NCI-H1092 (cell line): ENCODE results near the gene SDR42E2.
"Not testable (repeated sequence)": the region's sequence is repeated elsewhere in the genome, so short reads cannot be mapped to it uniquely, and the experiment has no call there.

Experiments
- DNase-seq: peaks from one replicate; lab custom pipeline; 2025; lab: John Stamatoyannopoulos, UW

Gene SDR42E2

GRCh38 chr16:22162656-22163009 lies 327 bp downstream of the SDR42E2 start:
- no peak for DNase-seq

GRCh38 chr16:22163806-22164205 lies 1.5 kb downstream of the SDR42E2 start:
- no peak for DNase-seq

GRCh38 chr16:22164482-22164881 lies 2.2 kb downstream of the SDR42E2 start:
- no peak for DNase-seq

GRCh38 chr16:22165508-22166285 lies 3.4 kb downstream of the SDR42E2 start:
- DNase-seq, result no peak

- DNase-seq, result no peak
Measured at GRCh38 chr16:22171953-22172352, 9.6 kb downstream of the SDR42E2 start.

GRCh38 chr16:22172642-22173041 lies 10.3 kb downstream of the SDR42E2 start:
- not testable (repeated sequence) for DNase-seq

GRCh38 chr16:22174642-22175041 lies 12.3 kb downstream of the SDR42E2 start:
- no peak for DNase-seq

- no peak for DNase-seq
Measured at GRCh38 chr16:22177968-22178930, 15.9 kb downstream of the SDR42E2 start.

- no peak for DNase-seq
Measured at GRCh38 chr16:22181426-22181825, 19.1 kb downstream of the SDR42E2 start.

- no peak for DNase-seq
Measured at GRCh38 chr16:22181843-22182242, 19.5 kb downstream of the SDR42E2 start.

GRCh38 chr16:22183335-22183734 lies 21.0 kb downstream of the SDR42E2 start:
- no peak for DNase-seq

- no peak for DNase-seq
Measured at GRCh38 chr16:22183901-22184614, 21.8 kb downstream of the SDR42E2 start.

GRCh38 chr16:22184615-22184968 lies 22.3 kb downstream of the SDR42E2 start:
- no peak for DNase-seq

- no peak for DNase-seq
Measured at GRCh38 chr16:22186517-22186916, 24.2 kb downstream of the SDR42E2 start.

GRCh38 chr16:22188267-22188594 lies 25.9 kb downstream of the SDR42E2 start:
- DNase-seq, result no peak

GRCh38 chr16:22188595-22189442 lies 26.5 kb downstream of the SDR42E2 start:
- DNase-seq, result peak; percentile 21

GRCh38 chr16:22189473-22190080 lies 27.3 kb downstream of the SDR42E2 start:
- DNase-seq, result no peak

- DNase-seq, result peak; percentile 99
Measured at GRCh38 chr16:22190081-22190775, 27.9 kb downstream of the SDR42E2 start.

- DNase-seq, result peak; percentile 99
Measured at GRCh38 chr16:22190776-22191531, 28.6 kb downstream of the SDR42E2 start.
